ENCODE measurements around the gene ROR2. TPM values are rescaled to one million over a fixed set of nuclear protein-coding genes. Genes with fewer than 3 reads are reported as not detected.
A peak's percentile ranks its signal among the peaks of the same experiment; 100 is the strongest.

The ROR2 gene
- total RNA-seq, 4 donors from 2014 or later, result 35.6 to 67.6 (median 50.6) TPM

- no peak for DNase-seq
- Histone ChIP-seq H3K27me3 (no peaks in the 10 kb centered on the region), H3K4me3 (no peak overlapping the region), H3K27ac (peak overlapping the region in 1 of 2 donors; percentile 76), H3K4me1 (peaks cover 0 to 9% of the 10 kb centered on the region in 2 donors), H3K9me3 (no peaks in the 10 kb centered on the region), H3K36me3 (no peaks in the 10 kb centered on the region)
- TF ChIP-seq CTCF (IDR thresholded peaks at IDR 0.05) (no peak), POLR2A (IDR thresholded peaks at IDR 0.05) (no peak)
- intact Hi-C loops (cut with DNase I; ENCODE audit: low total_unique reads), result no loop called here
These were observed 134.1 kb downstream of the ROR2 start for GRCh38 chr9:91815896-91816295.

- no peaks in the 10 kb centered on the region for H3K27me3 ChIP-seq
- no peak for DNase-seq
- H3K4me1 ChIP-seq, result peaks cover 0 to 9% of the 10 kb centered on the region in 2 donors
- no peak for TF ChIP-seq POLR2A (IDR thresholded peaks at IDR 0.05)
- intact Hi-C loops (cut with DNase I; ENCODE audit: low total_unique reads), result no loop called here
- H3K36me3 ChIP-seq, result no peaks in the 10 kb centered on the region
- no peaks in the 10 kb centered on the region for H3K9me3 ChIP-seq
- peak overlapping the region; percentile 53 to 61 for H3K27ac ChIP-seq
- H3K4me3 ChIP-seq, result no peak overlapping the region
These were observed 135.3 kb downstream of the ROR2 start for GRCh38 chr9:91814753-91815152.

GRCh38 chr9:91814201-91814600 lies 135.8 kb downstream of the ROR2 start:
- Histone ChIP-seq H3K4me3 (no peak overlapping the region), H3K27ac (peak overlapping the region; percentile 53 to 61), H3K36me3 (no peaks in the 10 kb centered on the region), H3K4me1 (peaks cover 0 to 9% of the 10 kb centered on the region in 2 donors), H3K27me3 (no peaks in the 10 kb centered on the region), H3K9me3 (no peaks in the 10 kb centered on the region)
- TF ChIP-seq CTCF (IDR thresholded peaks at IDR 0.05) (no peak), POLR2A (IDR thresholded peaks at IDR 0.05) (no peak)
- intact Hi-C loops (cut with DNase I; ENCODE audit: low total_unique reads), result no loop called here
- peak; percentile 42 to 43 for DNase-seq

GRCh38 chr9:91813176-91813795 lies 136.7 kb downstream of the ROR2 start:
- Histone ChIP-seq H3K9me3 (no peaks in the 10 kb centered on the region), H3K27me3 (no peaks in the 10 kb centered on the region), H3K4me1 (peaks cover 0 to 9% of the 10 kb centered on the region in 2 donors), H3K4me3 (no peak overlapping the region), H3K27ac (peak overlapping the region; percentile 53 to 61), H3K36me3 (no peaks in the 10 kb centered on the region)
- TF ChIP-seq CTCF (IDR thresholded peaks at IDR 0.05) (no peak), POLR2A (IDR thresholded peaks at IDR 0.05) (no peak)
- intact Hi-C loops (cut with DNase I; ENCODE audit: low total_unique reads), result no loop called here
- no peak for DNase-seq

GRCh38 chr9:91812191-91812590 lies 137.8 kb downstream of the ROR2 start:
- intact Hi-C loops (cut with DNase I; ENCODE audit: low total_unique reads), result no loop called here
- no peak overlapping the region for H3K4me3 ChIP-seq
- TF ChIP-seq POLR2A (IDR thresholded peaks at IDR 0.05), result no peak
- no peaks in the 10 kb centered on the region for H3K9me3 ChIP-seq
- no peak for DNase-seq
- no peaks in the 10 kb centered on the region for H3K27me3 ChIP-seq
- no peaks in the 10 kb centered on the region for H3K36me3 ChIP-seq
- H3K27ac ChIP-seq, result no peak overlapping the region
- peaks cover 0 to 5% of the 10 kb centered on the region in 2 donors for H3K4me1 ChIP-seq

GRCh38 chr9:91811024-91811909 lies 138.8 kb downstream of the ROR2 start:
- no peaks in the 10 kb centered on the region for H3K4me1 ChIP-seq
- no peaks in the 10 kb centered on the region for H3K27me3 ChIP-seq
- H3K9me3 ChIP-seq, result no peaks in the 10 kb centered on the region
- intact Hi-C loops (cut with DNase I; ENCODE audit: low total_unique reads), result no loop called here
- no peak for TF ChIP-seq POLR2A (IDR thresholded peaks at IDR 0.05)
- TF ChIP-seq CTCF (IDR thresholded peaks at IDR 0.05), result no peak
- no peak overlapping the region for H3K27ac ChIP-seq
- H3K36me3 ChIP-seq, result no peaks in the 10 kb centered on the region
- DNase-seq, result no peak
- H3K4me3 ChIP-seq, result no peak overlapping the region

Data from uterus (tissue), 4 donors.